ENCODE measurements around the gene FOXP3. TPM values are rescaled to one million over a fixed set of nuclear protein-coding genes. Genes with fewer than 3 reads are reported as not detected.

The FOXP3 gene
- total and polyA plus RNA-seq, 2 donors (not counting 3 experiments of a cell fraction or from before 2014, with no cell fraction given) = 0.06 TPM; not detected in 1

DNA sequence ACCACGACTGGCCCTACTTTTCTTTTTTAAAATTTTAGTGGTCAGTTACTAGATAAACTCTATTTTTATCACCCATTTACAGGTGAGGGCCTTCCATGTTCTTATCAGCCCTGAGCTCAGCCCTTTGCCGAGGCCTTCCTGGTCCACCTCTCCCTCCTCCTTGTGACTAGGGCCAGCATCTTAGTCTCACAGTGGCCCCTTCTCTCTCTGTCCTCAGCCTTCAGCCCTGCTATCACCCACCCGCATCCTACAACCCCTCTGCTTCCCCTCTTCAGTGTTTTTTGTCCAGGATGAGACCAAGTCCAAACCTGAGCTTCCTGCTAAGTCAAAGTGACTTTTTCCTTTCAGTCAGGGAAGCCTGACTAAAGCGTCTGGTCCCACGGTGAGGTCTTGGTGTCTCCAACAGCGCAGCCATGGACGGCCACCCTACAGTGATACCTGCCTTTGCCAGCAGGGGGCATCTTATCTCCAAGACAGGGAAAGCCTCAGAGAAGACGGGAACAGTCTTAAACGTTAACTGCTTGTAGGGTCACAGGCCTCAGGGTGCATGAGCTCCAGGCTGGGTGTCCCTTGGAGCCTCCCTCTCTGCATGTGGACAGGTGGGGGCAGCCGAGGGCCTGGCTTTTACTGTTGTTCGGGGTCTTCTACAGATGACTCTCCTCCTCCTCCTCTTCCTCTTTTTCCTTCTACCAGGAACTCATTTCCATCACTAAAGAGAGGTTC is 27.3 kb upstream of the FOXP3 start:
- FAIRE-seq = peak; percentile 81
- peak; percentile 39 for DNase-seq (ENCODE audit: low read depth, low spot score)
- Histone ChIP-seq H3K4me2 (ENCODE audit: insufficient read depth, low read length) (no peak overlapping the region), H2AFZ (ENCODE audit: low read depth, low read length) (no peak overlapping the region), H3K79me2 (ENCODE audit: control insufficient read depth, insufficient read depth, low read length) (no peaks in the 10 kb centered on the region), H3K4me3 (replicated peaks in 1 of 3; ENCODE audit: insufficient read depth in 1 of 3, low read depth in 1 of 3, low read length in 3 of 3) (no peak overlapping the region), H3K27me3 (ENCODE audit: control insufficient read depth in 2 of 2, insufficient read depth in 2 of 2, low read length in 2 of 2) (no peaks in the 10 kb centered on the region), H3K36me3 (ENCODE audit: control insufficient read depth in 2 of 2, extremely low read depth in 1 of 2, insufficient read depth in 2 of 2, low read length in 2 of 2) (no peaks in the 10 kb centered on the region), H3K4me1 (ENCODE audit: control insufficient read depth, extremely low read depth, insufficient read depth, low read length) (no peaks in the 10 kb centered on the region), H3K9me3 (replicated peaks; ENCODE audit: control insufficient read depth, insufficient read depth, low read length) (no peaks in the 10 kb centered on the region), H4K20me1 (replicated peaks; ENCODE audit: control insufficient read depth, extremely low read depth, insufficient read depth, low read length) (no peaks in the 10 kb centered on the region), H3K27ac (ENCODE audit: insufficient read depth, low read depth, low read length) (no peak overlapping the region), H3K9me1 (replicated peaks; ENCODE audit: control insufficient read depth, extremely low read depth, insufficient read depth, low read length) (no peaks in the 10 kb centered on the region), H3K9ac (replicated peaks; ENCODE audit: extremely low read depth, insufficient read depth, low read length) (no peak overlapping the region)
- POLR2A ChIA-PET = no interaction called here
- no TSS peak for BruUV-seq (replicated peaks)
- intact Hi-C loops (cut with micrococcal nuclease) = loop anchor here (1.0 to 5.0 kb wide), 2 partner anchors 463 to 546 kb away; no protein-coding TSS in a partner anchor
- CTCF ChIA-PET = no interaction called here
- TF ChIP-seq JUN (IDR thresholded peaks at IDR 0.05; ENCODE audit: borderline replicate concordance, insufficient read depth, insufficient read length, low read depth) (no peak), GATA2 (IDR thresholded peaks at IDR 0.05; ENCODE audit: insufficient read depth, insufficient read length, low read depth, low read length) (no peak), EZH2 (IDR thresholded peaks at IDR 0.05; ENCODE audit: borderline replicate concordance, low read depth, low read length, severe bottlenecking) (no peak), MAX (IDR thresholded peaks at IDR 0.05; ENCODE audit: insufficient read depth, insufficient read length) (no peak), POLR2AphosphoS5 (IDR thresholded peaks at IDR 0.05; ENCODE audit: insufficient read depth, low read depth, low read length) (no peak), CTCF (IDR thresholded peaks at IDR 0.05; ENCODE audit: extremely low read depth in 1 of 2, insufficient read depth in 1 of 2, low read depth in 1 of 2, low read length in 2 of 2) (peak; percentile 60 to 68), POLR2A (IDR thresholded peaks at IDR 0.05; ENCODE audit: low read depth, low read length) (no peak), FOS (IDR thresholded peaks at IDR 0.05; ENCODE audit: borderline replicate concordance, insufficient read depth, low read length) (no peak)
- dilution Hi-C loops (cut with MboI; ENCODE audit: extremely low pct_ligation_motif_present, low sequenced_read_pairs) = no loop called here

All from endothelial cell of umbilical vein (primary cell).